AG04450 (cell line): ENCODE data around the gene ACTG2. TPM values are rescaled to one million over a fixed set of nuclear protein-coding genes. Genes with fewer than 3 reads are reported as not detected.

ENCODE experiments used
- CTCF ChIA-PET: fragments of 300-600, 350-600 bp; formaldehyde crosslinking; extraction: SDS; loops from one replicate; lab custom pipeline; 2022; ENCODE audit warnings: antibody characterized with exemption, inconsistent platforms; lab: Charles Lee
- POLR2A ChIA-PET: fragments of 350-600 bp; formaldehyde crosslinking; extraction: SDS; loops from one replicate; lab custom pipeline; 2021; ENCODE audit warnings: antibody characterized with exemption, inconsistent platforms; lab: Yijun Ruan, JAX
- DNase-seq: peaks from one replicate; pipeline ENCODE4 v3.0.0-alpha.2; 2011; ENCODE audit warnings: low read depth, low spot score
- H3K27ac ChIP-seq: one replicate; pipeline ENCODE4 v1.5.1; 2012; ENCODE audit warnings: low read depth, low read length, control low read depth
- H3K27me3 ChIP-seq: one replicate; pipeline ENCODE4 v1.6.0; 2012; ENCODE audit warnings: low read length; ENCODE audit not compliant: control insufficient read depth, insufficient read depth
- H3K4me3 ChIP-seq: 2 replicates; pipeline ENCODE4 v1.5.1; 2011; ENCODE audit warnings: mild to moderate bottlenecking, low read depth, low read length, control low read depth
- H3K9me3 ChIP-seq: 2 replicates; pipeline ENCODE4 v1.5.1; 2012; ENCODE audit warnings: low read length; ENCODE audit not compliant: control insufficient read depth, insufficient read depth
- CTCF ChIP-seq: IDR thresholded peaks from 2 replicates; pipeline ENCODE4 v1.5.1; 2011; ENCODE audit warnings: low read depth, low read length, control low read depth, inconsistent platforms
- polyA plus RNA-seq: library from polyadenylated mRNA; depleted of rRNA; stranded (reverse); fragments of >200 nt; gene quantifications from 2 replicates; pipeline ENCODE4 v1.2.3, GENCODE V29; 2011

The ACTG2 gene
- polyA plus RNA-seq, 1 experiment, result 641 TPM

GRCh38 chr2:73919596-73920228 lies 26.9 kb downstream of the ACTG2 start:
- H3K27ac ChIP-seq, result no peak overlapping the region

GRCh38 chr2:73920577-73921545 lies 28.1 kb downstream of the ACTG2 start:
- ChIA-PET CTCF (interaction anchor here (0.8 to 1.3 kb wide), 5 partner anchors 9 to 226 kb away, joined by 3 to 7 read pairs (median 3); partner anchors contain the start of gene BOLA3), POLR2A (no interaction called here)
- no peak for DNase-seq
- Histone ChIP-seq H3K27me3 (no peaks in the 10 kb centered on the region), H3K9me3 (no peaks in the 10 kb centered on the region; the same call in 1 of the 2 replicates), H3K27ac (no peak overlapping the region), H3K4me3 (no peak overlapping the region)
- peak; percentile 49 for TF ChIP-seq CTCF

More at GRCh38 chr2:73919596-73920228, 26.9 kb downstream of the ACTG2 start:
- no peak for DNase-seq
- no peak overlapping the region for H3K4me3 ChIP-seq
- H3K9me3 ChIP-seq, result no peaks in the 10 kb centered on the region; the same call in 1 of the 2 replicates
- POLR2A ChIA-PET, result no interaction called here
- no peak for TF ChIP-seq CTCF
- H3K27me3 ChIP-seq, result no peaks in the 10 kb centered on the region
- CTCF ChIA-PET, result no interaction called here

GRCh38 chr2:73921581-73921980 lies 28.8 kb downstream of the ACTG2 start:
- H3K4me3 ChIP-seq, result no peak overlapping the region
- TF ChIP-seq CTCF, result no peak
- CTCF ChIA-PET, result interaction anchor here (1.0 to 1.3 kb wide), 2 partner anchors 98 to 199 kb away, joined by 3 to 5 read pairs; no protein-coding TSS in a partner anchor
- H3K27me3 ChIP-seq, result no peaks in the 10 kb centered on the region
- POLR2A ChIA-PET, result no interaction called here
- DNase-seq, result no peak
- no peaks in the 10 kb centered on the region; the same call in 1 of the 2 replicates for H3K9me3 ChIP-seq
- no peak overlapping the region for H3K27ac ChIP-seq

- POLR2A ChIA-PET, result no interaction called here
- no peak for DNase-seq
- TF ChIP-seq CTCF, result no peak
- Histone ChIP-seq H3K27me3 (no peaks in the 10 kb centered on the region), H3K4me3 (no peak overlapping the region), H3K9me3 (peaks cover 3% of the 10 kb centered on the region; the same call in 1 of the 2 replicates), H3K27ac (no peak overlapping the region)
- CTCF ChIA-PET, result no interaction called here
Observed at GRCh38 chr2:73922681-73923080, 29.9 kb downstream of the ACTG2 start.
